ENCODE data around the gene DAP.
"Not testable (repeated sequence)": the region's sequence is repeated elsewhere in the genome, so short reads cannot be mapped to it uniquely, and the experiment has no call there.

DAP gene

DNA sequence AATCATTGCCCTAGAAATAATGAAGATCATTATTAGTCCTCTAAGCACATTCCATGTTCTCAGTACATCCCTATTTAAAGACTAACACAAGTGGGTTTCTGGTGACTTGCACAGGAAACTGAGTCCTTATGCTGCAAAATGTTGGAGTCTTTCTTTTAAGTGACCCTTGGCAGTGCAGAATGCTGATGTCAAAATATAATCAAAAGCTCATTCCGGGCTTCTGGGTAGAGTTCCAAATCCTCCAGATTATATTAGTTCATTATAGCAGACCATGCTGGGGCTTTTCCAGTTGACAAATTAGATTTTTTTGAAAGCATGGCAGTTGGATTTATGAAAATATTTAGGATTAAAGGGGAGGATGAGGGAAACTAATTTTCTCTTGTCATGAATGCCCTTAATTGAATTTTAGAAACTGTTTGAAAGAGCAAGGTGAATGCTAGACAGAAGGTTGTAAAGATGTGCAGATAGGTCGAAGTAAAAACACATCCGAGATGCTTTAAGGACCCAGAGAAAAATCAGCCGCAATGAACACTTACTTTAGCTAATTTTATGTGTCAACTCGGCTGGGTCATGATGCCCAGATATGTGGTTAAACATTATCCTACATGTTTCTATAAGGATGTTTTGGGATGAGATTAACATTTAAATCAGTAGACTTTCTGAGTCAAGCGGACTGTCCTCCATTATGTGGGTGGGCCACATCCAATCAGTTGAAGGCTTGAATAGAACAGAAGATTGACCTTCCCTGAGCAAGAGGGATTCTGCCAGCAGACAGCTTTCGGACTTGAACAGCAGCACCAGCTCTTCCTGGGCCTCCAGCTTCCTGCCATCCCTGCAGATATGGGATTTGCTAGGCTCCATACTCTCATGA, 88.7 kb downstream of the DAP start:
- no peak for DNase-seq (ENCODE audit: low read depth in 2 of 2)

DNA sequence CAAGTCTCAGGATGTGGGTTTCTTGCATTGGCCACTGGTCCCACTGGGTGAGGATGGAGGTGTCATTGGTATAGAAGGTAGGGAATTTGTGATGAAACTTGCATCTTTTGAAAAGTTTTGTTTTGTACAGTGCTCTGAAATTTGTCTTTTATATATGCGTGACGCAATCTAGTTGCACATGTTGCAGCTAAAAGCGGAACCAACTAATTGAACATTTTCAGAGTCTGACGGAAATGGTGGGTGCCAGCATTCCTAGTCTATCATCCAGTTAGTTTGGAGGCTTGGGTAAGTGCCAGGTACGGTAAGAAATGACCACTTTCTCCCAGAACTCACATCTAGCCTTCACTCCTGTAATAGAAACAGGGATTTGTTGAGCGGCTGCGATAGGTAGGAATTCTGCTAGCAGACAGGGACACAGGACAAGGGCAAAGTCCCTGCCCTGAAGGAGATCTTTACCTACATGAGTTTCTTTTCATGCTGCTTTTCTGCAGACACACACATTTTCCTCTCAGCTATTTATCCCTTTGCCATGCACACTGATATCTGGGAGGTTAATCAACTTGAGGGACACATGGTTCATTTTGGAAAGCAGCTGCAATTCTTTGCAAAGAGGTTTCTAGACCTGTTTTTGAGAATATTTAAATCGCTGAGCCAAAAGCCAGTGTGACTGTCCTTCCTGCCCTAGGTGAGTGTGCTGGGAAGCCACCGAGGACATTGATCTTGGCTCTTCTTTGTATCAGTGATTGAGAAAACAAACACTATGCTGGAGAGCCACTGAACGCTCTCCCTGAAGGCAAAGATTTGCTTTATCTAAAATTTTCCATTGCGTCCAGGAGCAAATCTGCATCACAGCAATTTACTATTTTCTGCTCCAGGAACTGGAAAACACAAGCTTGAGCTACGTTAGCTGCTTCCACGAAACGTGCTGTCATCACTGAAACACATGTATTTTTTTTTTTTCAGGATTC, 89.7 kb downstream of the DAP start:
- no peak for DNase-seq (ENCODE audit: low read depth in 2 of 2)

- DNase-seq (ENCODE audit: low read depth in 2 of 2), result no peak
Observed at GRCh38 chr5:10669983-10670382, 91.1 kb downstream of the DAP start.

DNA sequence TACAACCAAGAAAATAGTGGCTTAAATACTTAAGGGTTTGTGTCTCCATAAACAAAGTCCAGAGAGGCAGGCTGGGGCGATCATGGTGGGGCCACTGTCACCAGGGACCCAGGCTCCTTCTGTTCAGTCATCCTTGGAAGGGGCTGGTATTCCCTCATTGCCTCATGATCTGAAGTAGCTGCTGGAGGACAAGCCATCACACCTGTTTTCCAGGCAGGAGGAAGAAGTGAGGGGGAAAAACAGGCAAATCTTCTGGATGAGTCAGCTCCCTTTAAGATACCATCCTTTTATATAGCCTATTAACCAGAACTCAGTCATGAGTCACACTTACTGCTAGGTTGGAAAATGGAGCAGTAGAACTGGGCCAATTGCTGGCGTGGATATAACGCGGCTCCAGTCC, 92.3 kb downstream of the DAP start:
- DNase-seq (ENCODE audit: low read depth in 2 of 2), result no peak

DNA sequence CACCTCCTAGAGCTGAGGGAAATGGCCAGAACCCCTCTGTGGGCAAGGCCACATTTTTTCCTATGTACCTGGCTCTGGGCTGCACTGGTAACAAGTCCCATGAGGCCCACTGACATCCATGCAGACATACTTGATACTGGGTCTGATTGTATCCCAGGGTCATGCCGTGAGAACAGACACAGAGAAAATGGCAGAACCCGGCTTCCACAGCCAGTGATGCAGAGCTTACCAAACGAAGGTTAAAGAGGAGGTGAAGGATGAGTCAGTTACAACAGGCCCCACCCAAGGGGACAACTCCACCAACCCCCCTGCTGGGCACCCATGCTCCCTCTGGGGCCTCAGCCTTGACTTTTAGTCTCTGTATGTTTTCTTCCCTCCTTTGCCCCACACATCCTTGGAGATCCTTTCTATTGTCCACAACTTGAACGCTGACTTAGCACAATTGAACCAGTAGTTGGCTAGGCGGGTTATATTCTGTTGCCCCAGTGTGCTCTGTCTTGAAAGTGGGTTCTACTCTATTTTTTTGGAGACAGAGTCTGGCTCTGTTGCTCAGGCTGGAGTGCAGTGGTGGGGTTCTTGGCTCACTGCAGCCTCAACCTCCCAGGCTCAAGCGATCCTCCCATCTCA, 93.5 kb downstream of the DAP start:
- DNase-seq (ENCODE audit: low read depth in 2 of 2), result no peak

DNA sequence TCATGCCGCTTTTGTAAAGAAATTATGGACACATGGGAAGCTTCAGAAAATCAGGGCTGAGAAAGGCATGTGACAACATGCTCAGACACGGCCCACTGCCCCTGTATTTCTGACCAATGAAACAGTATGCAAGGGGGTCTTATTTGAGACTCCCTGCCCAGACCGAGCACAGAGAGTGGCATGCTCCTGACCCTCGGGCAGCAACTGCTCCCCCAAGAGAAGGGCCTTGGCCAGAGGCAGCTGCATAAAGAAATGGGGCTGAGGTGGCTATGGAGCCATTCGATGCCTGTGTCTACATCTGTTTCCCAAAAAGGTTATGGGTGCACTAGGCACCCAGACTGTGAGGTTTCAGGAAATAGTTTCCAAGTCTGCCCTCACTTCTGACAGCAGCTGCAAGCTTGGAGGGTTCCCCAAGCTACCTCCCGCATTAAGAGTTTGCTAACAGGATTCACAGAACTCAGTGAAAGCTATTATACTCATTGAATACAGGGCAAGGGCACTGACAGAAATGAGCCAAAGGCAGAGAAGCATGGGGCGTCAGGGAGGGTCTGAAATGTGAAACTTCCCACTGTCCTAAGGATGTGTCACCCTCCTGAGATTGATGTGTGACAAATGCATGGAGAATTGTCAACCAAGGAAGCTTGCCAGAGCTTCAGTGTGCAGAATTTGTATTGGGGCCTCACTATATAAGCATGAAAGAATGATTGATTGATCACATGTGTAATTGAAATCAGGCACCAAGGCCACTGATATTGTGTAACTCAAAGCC, 94.3 kb downstream of the DAP start:
- DNase-seq (ENCODE audit: low read depth in 2 of 2), result no peak

GRCh38 chr5:10665799-10666198, 95.2 kb downstream of the DAP start:
- no peak for DNase-seq (ENCODE audit: low read depth in 2 of 2)

- not testable (repeated sequence) for DNase-seq (ENCODE audit: low read depth in 2 of 2)
Observed at GRCh38 chr5:10664180-10664769, 96.8 kb downstream of the DAP start.

GRCh38 chr5:10663489-10664179, 97.4 kb downstream of the DAP start:
- no peak for DNase-seq (ENCODE audit: low read depth in 2 of 2)

GRCh38 chr5:10662661-10663488, 98.2 kb downstream of the DAP start:
- no peak for DNase-seq (ENCODE audit: low read depth in 2 of 2)

DNA sequence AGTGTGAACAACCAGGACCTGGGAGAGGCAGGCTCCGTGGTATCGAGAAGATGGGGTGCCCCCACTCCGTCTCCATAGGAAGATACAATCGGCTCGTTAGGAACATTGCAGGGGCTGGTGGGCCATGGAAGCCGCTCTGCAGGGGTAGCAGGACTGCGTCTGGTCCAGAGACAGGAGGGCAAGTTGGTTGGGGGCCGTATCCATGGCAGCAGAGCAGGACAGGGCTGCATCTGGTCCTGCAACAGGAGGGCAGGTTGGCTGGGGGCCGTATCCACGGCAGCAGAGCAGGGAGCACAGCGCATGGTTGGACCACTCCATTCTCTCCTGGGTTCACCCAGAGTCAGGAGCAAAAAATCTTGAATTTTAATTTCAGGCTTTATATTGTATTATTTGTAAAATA, 99.0 kb downstream of the DAP start:
- no peak for DNase-seq (ENCODE audit: low read depth in 2 of 2)

DNA sequence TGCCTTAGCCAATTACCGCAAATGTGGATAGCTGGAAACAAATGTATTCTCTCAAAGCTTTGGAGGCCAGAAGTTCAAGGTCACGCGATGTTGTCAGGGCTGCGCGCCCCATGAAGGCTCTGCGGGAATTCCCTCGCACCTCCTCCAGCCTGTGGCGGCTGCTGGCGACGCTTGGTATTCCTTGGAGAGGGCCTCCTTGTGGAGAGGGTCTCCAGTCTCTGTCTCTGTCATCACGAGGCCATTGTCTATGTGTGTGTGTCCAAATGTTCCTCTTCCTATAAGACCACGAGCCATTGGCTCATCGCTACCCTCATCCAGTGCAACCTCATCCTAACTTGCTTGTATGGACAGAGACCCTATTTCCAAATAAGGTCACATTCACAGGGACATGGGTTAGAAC, 99.6 kb downstream of the DAP start:
- no peak for DNase-seq (ENCODE audit: low read depth in 2 of 2)

DNA sequence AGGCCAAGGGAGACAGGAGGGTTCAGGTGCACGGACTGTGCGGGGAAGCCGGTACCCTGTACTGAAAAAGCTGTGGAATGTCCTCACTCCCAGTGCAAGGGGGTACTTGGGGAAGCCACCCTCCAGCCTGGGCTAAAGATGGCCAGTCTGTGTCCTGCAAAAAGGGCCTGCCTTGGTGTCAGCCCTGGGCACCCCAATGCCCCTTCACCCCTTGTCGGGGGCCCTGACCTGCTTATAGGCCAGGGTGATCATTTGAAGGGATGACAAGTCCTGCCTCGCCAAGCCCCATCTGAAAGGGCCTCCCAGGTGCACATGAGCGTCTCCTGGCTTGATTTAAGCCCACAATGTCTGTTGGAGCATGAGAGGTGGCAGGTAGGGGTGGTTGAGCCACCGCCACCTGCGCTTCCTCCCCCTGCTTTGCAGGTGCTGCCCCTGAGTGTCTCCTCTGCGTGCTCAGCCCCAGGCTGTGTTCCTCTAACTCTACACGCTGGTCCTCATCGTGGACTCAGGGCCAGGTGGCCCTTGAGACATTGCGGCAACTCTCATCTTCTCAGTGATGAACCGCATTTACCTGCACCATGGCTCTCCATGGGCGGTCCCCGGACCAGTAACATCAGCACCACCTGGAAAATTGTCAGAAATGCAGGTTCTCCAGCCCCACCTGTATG, 100.2 kb downstream of the DAP start:
- no peak for DNase-seq (ENCODE audit: low read depth in 2 of 2)

DNA sequence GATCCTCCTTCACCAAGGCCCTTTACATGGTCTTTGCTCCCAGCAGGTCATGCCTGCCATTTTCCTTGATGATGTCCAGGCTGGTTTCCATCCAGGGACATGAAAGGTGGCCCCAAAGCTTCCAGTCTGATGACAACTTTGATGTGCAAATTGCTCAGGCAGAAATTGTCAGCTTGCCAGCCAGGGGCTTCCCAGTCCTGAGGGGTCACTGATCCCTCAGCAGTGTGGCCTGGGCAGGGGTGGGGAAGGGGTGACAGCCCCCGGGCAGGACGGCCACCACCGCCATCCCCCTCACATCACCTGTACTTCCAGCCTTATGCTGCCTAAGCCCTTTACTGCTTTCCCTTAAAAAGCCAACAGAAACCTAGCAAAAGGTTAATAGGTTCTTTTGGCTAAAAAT, 100.9 kb downstream of the DAP start:
- no peak for DNase-seq (ENCODE audit: low read depth in 2 of 2)

DNA sequence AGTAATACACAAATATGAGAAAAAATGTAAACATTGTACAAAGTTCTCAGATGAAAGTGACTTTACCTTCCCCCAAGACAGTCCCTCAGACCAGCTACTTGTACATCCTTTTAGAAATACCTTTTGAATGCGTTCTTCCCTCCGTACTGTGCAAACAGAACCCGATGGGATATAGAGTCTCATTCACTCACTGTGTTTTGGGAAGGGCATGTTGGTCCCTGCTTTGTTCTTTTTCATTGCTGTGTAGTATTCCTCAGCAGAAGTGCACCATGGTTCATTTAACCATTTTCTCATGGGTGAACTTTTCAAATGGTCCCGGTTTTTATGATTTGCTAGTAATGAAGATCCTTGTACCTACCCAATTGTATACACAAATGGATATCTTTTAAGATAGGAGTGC, 102.8 kb downstream of the DAP start:
- no peak for DNase-seq (ENCODE audit: low read depth in 2 of 2)

DNA sequence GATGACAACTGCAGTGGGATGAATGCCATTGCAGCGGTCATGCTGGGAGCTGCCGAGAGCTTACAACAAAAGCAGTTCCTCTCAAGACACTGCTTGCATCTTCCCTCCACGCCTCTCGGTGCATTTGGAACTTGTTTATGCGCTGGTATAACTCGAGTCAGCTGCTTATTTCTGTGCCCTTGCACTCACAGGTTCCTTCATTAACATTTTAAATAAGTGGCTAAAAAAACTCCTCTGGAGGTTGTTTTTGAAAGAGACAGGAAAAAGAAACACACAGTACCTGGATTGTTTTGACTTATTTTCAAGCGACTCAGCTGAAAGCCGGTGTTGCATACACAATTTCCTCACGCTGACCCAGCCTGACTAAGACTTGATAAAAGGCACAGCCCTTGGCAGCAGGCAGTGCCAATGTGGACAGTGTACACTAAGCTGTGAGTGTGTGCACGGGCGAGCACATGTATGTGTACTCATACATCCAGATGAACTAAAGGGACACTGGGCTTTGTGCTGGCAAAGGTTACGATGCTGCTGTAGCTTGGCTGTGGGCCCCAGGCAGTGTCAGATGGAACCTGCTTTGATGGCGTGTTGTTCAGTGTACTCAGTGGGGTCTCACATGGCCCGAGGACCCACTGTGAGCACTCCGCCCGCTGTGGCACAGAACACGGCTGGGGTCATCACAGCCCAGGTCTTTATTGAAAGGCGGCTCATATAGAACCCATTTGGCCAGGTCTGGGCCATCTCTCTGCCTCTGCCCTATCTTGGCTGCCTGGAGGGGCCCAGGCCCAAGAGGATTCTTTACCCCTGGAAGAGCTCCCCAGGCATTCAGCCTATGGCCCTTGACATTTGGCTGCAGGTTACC, 104.8 kb downstream of the DAP start:
- no peak for DNase-seq (ENCODE audit: low read depth in 2 of 2)

DNA sequence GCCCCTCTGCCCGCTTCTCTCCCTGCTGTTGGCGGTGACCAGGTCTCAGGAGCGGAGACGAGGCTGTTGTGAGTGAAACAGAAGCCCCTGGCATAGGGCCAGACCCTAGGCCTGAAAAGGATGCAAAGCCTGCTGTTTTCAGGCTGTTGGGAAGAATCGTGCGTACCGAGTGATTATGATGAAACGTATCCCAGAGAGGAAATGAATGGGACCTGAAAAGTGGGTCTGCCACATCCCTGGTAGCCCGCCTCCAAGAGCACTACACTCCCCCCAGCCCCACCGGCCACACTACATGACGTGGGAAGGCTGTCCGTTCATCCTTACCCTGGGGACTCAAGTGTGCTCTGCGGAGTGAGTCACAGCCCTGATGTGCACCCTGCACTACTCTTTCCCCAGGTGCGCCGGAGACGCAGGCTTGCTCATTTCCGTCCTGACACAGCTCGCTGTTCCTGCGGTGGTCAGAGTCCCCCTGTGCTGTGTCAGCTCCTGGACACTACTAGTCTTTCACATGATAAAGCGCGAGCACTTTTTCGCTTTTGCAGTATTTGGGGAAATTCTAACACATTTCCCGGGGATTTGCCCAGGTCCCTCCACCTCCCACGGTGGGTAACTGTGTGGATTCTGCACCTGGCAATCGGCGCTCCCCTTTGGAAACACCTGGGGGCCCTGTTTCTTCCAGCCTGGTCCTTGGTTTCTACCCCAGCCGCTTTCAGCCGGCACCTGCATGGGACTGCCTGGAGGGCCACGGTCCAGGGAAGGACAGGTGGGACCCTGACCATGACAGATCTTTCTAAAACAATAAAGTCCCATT, 105.7 kb downstream of the DAP start:
- DNase-seq (ENCODE audit: low read depth in 2 of 2), result no peak
